ENCODE data around the gene APOB.

GRCh38 chr2:21035282-21035973 lies 8.4 kb downstream of the APOB start:
- TF ChIP-seq CTCF (IDR thresholded peaks at IDR 0.05) (no peak), POLR2A (IDR thresholded peaks at IDR 0.05) (no peak)
